Muscle of leg (tissue), 11 donors: ENCODE measurements around the gene MSX1. TPM values are rescaled to one million over a fixed set of nuclear protein-coding genes. Genes with fewer than 3 reads are reported as not detected.

Experiments
- DNase-seq: peaks from one replicate; pipeline ENCODE4 v3.0.0; 2013
- H3K27ac ChIP-seq: one replicate; pipeline ENCODE4 v1.5.1; 2013; ENCODE audit warnings: mild to moderate bottlenecking, low read length, control low read depth
- H3K27me3 ChIP-seq: one replicate; pipeline ENCODE4 v1.6.1; 2013; ENCODE audit warnings: low read length; ENCODE audit not compliant: control insufficient read depth, insufficient read depth
- H3K36me3 ChIP-seq: one replicate; pipeline ENCODE4 v1.6.1; 2013; ENCODE audit warnings: low read length; ENCODE audit not compliant: control insufficient read depth, insufficient read depth
- H3K4me1 ChIP-seq: one replicate; pipeline ENCODE4 v1.6.1; 2013; ENCODE audit warnings: low read length; ENCODE audit not compliant: control insufficient read depth, insufficient read depth
- H3K4me3 ChIP-seq: one replicate; pipeline ENCODE4 v1.5.1; 2013; ENCODE audit warnings: low read length, control low read depth
- H3K9me3 ChIP-seq: replicated peaks from 2 replicates; pipeline ENCODE4 v1.6.1; 2013; ENCODE audit warnings: low read depth, low read length; ENCODE audit not compliant: control insufficient read depth
- WGBS: methylation state at CpG from one replicate; pipeline ENCODE4 v1.1.5; 2013; ENCODE audit warnings: missing lambda C conversion rate; ENCODE audit not compliant: insufficient coverage; 5-methylcytosine and 5-hydroxymethylcytosine counted together
- polyA plus RNA-seq, 8 donors: library from polyadenylated mRNA; unstranded; fragments of 120-200 nt; gene quantifications; one replicate each; pipeline versions ENCODE4 v1.2.1 to v1.2.3, GENCODE V29; 2013; ENCODE audit warnings: inconsistent platforms in 1 of 8, low replicate concordance in 1 of 8; ENCODE audit not compliant: insufficient read length in 8 of 8, insufficient read depth in 1 of 8
- total RNA-seq: library from RNA; stranded (reverse); fragments of 120-200 nt; gene quantifications from one replicate; pipeline ENCODE4 v1.2.4, GENCODE V29; 2013

MSX1 gene
- total and polyA plus RNA-seq, 9 donors = 1.3 to 2.8 (median 1.8) TPM

GRCh38 chr4:4857001-4857808 lies 2.3 kb upstream of the MSX1 start:
- Histone ChIP-seq H3K27me3 (peaks cover 94% of the 10 kb centered on the region), H3K9me3 (no peaks in the 10 kb centered on the region), H3K4me1 (peaks cover 48% of the 10 kb centered on the region), H3K27ac (no peak overlapping the region), H3K4me3 (no peak overlapping the region), H3K36me3 (no peaks in the 10 kb centered on the region)
- WGBS = 13% methylated on average over 17 of the region's 36 CpGs
- no peak for DNase-seq

DNA sequence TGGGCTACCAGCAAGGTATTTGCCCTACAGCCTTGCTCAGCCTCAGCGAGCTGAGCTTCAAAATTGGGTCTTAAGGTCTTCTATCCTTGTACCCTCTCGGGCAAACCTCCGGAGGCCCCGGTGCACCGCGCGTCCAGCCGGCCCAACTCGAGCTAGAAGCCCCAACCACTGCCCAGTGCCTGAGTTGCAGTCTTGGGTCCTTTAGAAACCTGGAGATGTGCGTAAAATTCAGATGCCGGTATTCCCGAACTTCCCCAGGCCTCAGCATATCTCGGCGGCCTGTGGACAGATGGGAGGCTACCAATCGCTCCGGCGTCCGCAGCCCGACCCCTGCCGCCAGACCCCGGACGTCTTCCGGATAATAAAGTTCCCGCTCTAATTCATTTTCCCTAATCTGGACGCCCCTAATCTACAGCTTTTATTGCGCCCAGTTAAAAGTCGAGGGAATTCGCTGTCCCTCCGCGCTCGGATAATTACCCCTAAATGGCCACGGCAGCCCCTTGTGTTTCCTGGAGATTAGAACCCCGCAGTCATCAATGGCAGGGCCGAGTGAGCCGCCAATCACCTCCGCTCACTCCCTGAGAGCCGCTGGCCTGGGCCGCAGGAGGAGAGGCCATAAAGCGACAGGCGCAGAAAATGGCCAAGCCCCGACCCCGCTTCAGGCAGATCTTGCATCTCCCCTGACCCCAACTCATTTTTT lies 1.5 kb upstream of the MSX1 start:
- peaks cover 94% of the 10 kb centered on the region for H3K27me3 ChIP-seq
- H3K4me1 ChIP-seq = peaks cover 44% of the 10 kb centered on the region
- H3K27ac ChIP-seq = no peak overlapping the region
- no peaks in the 10 kb centered on the region for H3K9me3 ChIP-seq
- H3K36me3 ChIP-seq = no peaks in the 10 kb centered on the region
- 8% methylated on average over 38 of the region's 42 CpGs for WGBS
- DNase-seq = no peak
- H3K4me3 ChIP-seq = no peak overlapping the region

- peaks cover 91% of the 10 kb centered on the region for H3K27me3 ChIP-seq
- no peaks in the 10 kb centered on the region for H3K9me3 ChIP-seq
- H3K27ac ChIP-seq = no peak overlapping the region
- H3K36me3 ChIP-seq = no peaks in the 10 kb centered on the region
- H3K4me1 ChIP-seq = peaks cover 36% of the 10 kb centered on the region
- H3K4me3 ChIP-seq = peak overlapping the region; percentile 36
- WGBS = 4% methylated on average over 2 of the region's 21 CpGs
- no peak for DNase-seq
These were observed 739 bp upstream of the MSX1 start for GRCh38 chr4:4858527-4859324.

GRCh38 chr4:4859799-4860599 lies 534 bp downstream of the MSX1 start:
- H3K9me3 ChIP-seq = no peaks in the 10 kb centered on the region
- peaks cover 35% of the 10 kb centered on the region for H3K4me1 ChIP-seq
- peaks cover 90% of the 10 kb centered on the region for H3K27me3 ChIP-seq
- WGBS = under 1% methylated on average over 57 of the region's 80 CpGs
- H3K27ac ChIP-seq = peak overlapping the region; percentile 65
- DNase-seq = no peak
- peak overlapping the region; percentile 41 for H3K4me3 ChIP-seq
- no peaks in the 10 kb centered on the region for H3K36me3 ChIP-seq

- peak overlapping the region; percentile 65 for H3K27ac ChIP-seq
- H3K4me3 ChIP-seq = peak overlapping the region; percentile 41
- H3K4me1 ChIP-seq = peaks cover 32% of the 10 kb centered on the region
- no peaks in the 10 kb centered on the region for H3K9me3 ChIP-seq
- no peaks in the 10 kb centered on the region for H3K36me3 ChIP-seq
- peaks cover 90% of the 10 kb centered on the region for H3K27me3 ChIP-seq
- WGBS = 3% methylated on average over 29 of the region's 39 CpGs
- peak; percentile 59 for DNase-seq
These were observed 1.3 kb downstream of the MSX1 start for GRCh38 chr4:4860600-4861389.

DNA sequence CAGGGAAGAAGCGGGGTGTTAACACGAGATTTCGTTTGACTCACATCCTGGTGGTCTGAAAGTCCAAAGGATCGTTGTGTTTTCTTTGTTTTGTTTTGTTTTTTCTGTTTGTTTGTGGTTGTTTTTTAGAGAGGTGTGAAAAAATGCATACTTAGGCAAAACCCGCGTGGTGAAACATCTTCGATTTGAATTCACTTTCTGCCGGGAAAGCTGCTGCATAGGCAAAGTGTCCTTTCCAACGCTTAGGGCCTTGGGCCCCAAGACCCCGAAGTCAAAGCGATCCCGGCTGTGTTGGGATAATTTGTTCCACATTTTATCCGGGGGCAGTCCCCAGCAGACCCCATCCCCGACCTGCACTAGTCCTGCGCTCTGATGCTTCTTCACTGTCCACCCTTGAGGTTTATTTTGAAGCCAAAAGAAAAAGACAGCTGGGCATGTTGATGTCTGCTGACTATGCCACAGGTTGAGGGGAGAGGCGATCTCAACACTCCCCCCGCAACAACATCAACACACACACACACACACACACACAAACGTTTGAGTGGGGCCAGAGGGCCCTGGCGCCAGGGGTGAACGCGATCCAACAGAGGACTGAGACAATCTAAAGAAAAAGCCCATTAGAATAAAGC lies 2.0 kb downstream of the MSX1 start:
- Histone ChIP-seq H3K27me3 (peaks cover 90% of the 10 kb centered on the region), H3K4me3 (peak overlapping the region; percentile 41), H3K36me3 (no peaks in the 10 kb centered on the region), H3K9me3 (no peaks in the 10 kb centered on the region), H3K27ac (no peak overlapping the region), H3K4me1 (peaks cover 30% of the 10 kb centered on the region)
- DNase-seq = no peak
- WGBS = 4% methylated on average over 12 of the region's 21 CpGs

- Histone ChIP-seq H3K4me1 (peaks cover 28% of the 10 kb centered on the region), H3K9me3 (no peaks in the 10 kb centered on the region), H3K36me3 (no peaks in the 10 kb centered on the region), H3K4me3 (no peak overlapping the region), H3K27me3 (peaks cover 90% of the 10 kb centered on the region), H3K27ac (no peak overlapping the region)
- 27% methylated on average over 12 of the region's 16 CpGs for WGBS
- DNase-seq = no peak
These were observed 2.6 kb downstream of the MSX1 start for GRCh38 chr4:4862071-4862551.

- H3K27ac ChIP-seq = no peak overlapping the region
- H3K4me3 ChIP-seq = no peak overlapping the region
- H3K36me3 ChIP-seq = no peaks in the 10 kb centered on the region
- 17% methylated on average over 44 of the region's 51 CpGs for WGBS
- peaks cover 30% of the 10 kb centered on the region for H3K4me1 ChIP-seq
- no peak for DNase-seq
- peaks cover 90% of the 10 kb centered on the region for H3K27me3 ChIP-seq
- no peaks in the 10 kb centered on the region for H3K9me3 ChIP-seq
These were observed 3.4 kb downstream of the MSX1 start for GRCh38 chr4:4862665-4863482.
